Left cardiac atrium (tissue), 2 donors: ENCODE measurements around the gene HS2ST1. TPM values are rescaled to one million over a fixed set of nuclear protein-coding genes. Genes with fewer than 3 reads are reported as not detected.

Source experiments
- total RNA-seq, 2 donors: library from RNA; stranded (reverse); fragmentation: NEBNext Ultra II Directional; extraction: Animal tissue kit (Norgen Biotek cat#: 25700); gene quantifications; one replicate each; pipeline ENCODE4 v1.2.1, GENCODE V29; 2021
- donor health status: DM: no; HTN: yes; CAD: no; lungs with severe emphysema.
- donor health status: DM: yes; HTN: yes; CAD: no.

The HS2ST1 gene
- total RNA-seq, 2 donors from 2014 or later: 12.8 to 12.9 TPM

Other genes with a start within 250 kb of the HS2ST1 start
- 100 to 1,000 TPM; 110 to 114 TPM for gene SH3GLB1, start 210.1 kb upstream of the HS2ST1 start, total RNA-seq
- 100 to 1,000 TPM; 114 to 130 TPM for gene SELENOF, start 509 bp upstream of the HS2ST1 start, total RNA-seq